HEK293 (cell line): ENCODE results near the gene PRUNE2.

Experiments
- AEBP2 ChIP-seq: fragments of 450-650 bp; formaldehyde crosslinking; IDR thresholded peaks from 2 replicates; pipeline ENCODE4 v1.5.1; 2016; ENCODE audit warnings: missing biosample characterization, missing genetic modification characterization, borderline replicate concordance
- CTCF ChIP-seq: fragments of 450-650 bp; formaldehyde crosslinking; IDR thresholded peaks from 2 replicates; pipeline ENCODE4 v1.5.1; 2016; ENCODE audit warnings: missing biosample characterization, missing genetic modification characterization
- KLF9 ChIP-seq: fragments of 450-650 bp; formaldehyde crosslinking; IDR thresholded peaks from 2 replicates; pipeline ENCODE4 v1.5.1; 2016; ENCODE audit warnings: missing biosample characterization, missing genetic modification characterization, low read depth
- YY1 ChIP-seq: fragments of 450-650 bp; formaldehyde crosslinking; IDR thresholded peaks from 2 replicates; pipeline ENCODE4 v1.5.1; 2018; ENCODE audit warnings: missing biosample characterization, missing genetic modification characterization
- ZSCAN30 ChIP-seq: fragments of 450-650 bp; IDR thresholded peaks from 2 replicates; pipeline ENCODE4 v1.5.1; 2018; ENCODE audit warnings: missing biosample characterization, mild to moderate bottlenecking, missing genetic modification characterization, moderate library complexity
- ZXDB ChIP-seq: fragments of 450-650 bp; formaldehyde crosslinking; IDR thresholded peaks from 2 replicates; pipeline ENCODE4 v1.5.1; 2016; ENCODE audit warnings: missing biosample characterization, missing genetic modification characterization

- no peak for TF ChIP-seq ZXDB (tag by site-specific recombination)
- no peak for TF ChIP-seq ZSCAN30 (tag by site-specific recombination)
- no peak for TF ChIP-seq CTCF
- no peak for TF ChIP-seq KLF9
- no peak for TF ChIP-seq YY1 (tag by site-specific recombination)
- no peak for TF ChIP-seq AEBP2 (tag by site-specific recombination)
Measured at GRCh38 chr9:76785501-76785900, 120.4 kb downstream of the PRUNE2 start.
